Measurements from ENCODE around the gene PGAP6. TPM values are rescaled to one million over a fixed set of nuclear protein-coding genes. Genes with fewer than 3 reads are reported as not detected.

PGAP6 gene
- total and polyA plus RNA-seq, 9 of the 15 experiments (the other 6 are each of a cell fraction or from before 2014, with no cell fraction given) = 0.45 to 50.2 (median 39.3) TPM

DNA sequence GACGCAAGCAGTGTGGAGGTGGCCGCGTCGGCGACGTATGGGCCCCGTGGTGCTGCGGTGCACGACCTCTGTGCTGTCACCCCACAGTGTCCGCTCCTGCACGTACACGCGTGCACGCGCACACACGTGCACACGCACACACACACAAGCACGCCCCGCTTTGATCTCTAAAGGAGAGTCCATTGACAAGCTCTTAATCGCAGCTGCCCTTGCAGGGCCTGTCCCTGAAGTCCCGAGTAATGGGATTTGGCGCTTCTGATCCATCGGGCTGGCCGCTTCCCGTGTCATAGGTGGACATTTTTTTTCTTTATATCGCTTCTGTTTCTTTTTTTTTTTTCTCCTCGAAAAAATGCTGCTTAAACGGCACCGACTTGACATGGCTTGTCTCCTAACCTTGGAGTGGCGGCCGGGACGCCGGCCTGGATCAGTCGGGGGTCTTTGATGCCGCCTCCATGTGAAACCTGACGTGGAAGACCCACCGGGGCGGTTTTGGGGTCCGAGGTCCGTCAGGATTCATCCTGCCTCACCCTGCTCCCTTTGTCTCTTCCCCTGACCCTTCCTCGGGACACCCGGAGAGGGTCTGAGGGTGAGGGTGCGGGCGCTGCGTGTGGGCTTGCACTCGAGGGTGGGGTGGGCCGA is 21.0 kb downstream of the PGAP6 start:
- ATAC-seq = no peak
- no peak overlapping the region for H3K27ac ChIP-seq (ENCODE audit: extremely low read depth, low read depth, low read length)
- H3K27me3 ChIP-seq (ENCODE audit: control insufficient read depth in 2 of 2, insufficient read depth in 2 of 2, low read length in 2 of 2) = no peaks in the 10 kb centered on the region
- no peaks in the 10 kb centered on the region for H4K20me1 ChIP-seq (replicated peaks; ENCODE audit: control insufficient read depth, insufficient read depth, low read length)
- no peak overlapping the region for H2AFZ ChIP-seq (ENCODE audit: low read depth, low read length)
- ChIA-PET POLR2A (interaction anchor here (0.7 kb wide), 1 partner anchor 10 kb away, joined by 4 read pairs; no protein-coding TSS in a partner anchor), CTCF (ENCODE audit: low intra/inter-chr PET ratio) (no interaction called here)
- H3K4me3 ChIP-seq = no peak overlapping the region
- DNase-seq (ENCODE audit: extremely low read depth in 1 of 4, low spot score in 3 of 4) = no peak
- peaks cover 6 to 66% of the 10 kb centered on the region in 2 experiments; a peak in 4 of 5 replicates for H3K4me1 ChIP-seq (replicated peaks in 1 of 2; ENCODE audit: control insufficient read depth in 2 of 2, insufficient read depth in 2 of 2, low read length in 2 of 2)
- BruUV-seq (replicated peaks) = no TSS peak
- WGBS (ENCODE audit: insufficient coverage, low coverage, missing lambda C conversion rate) = 74% methylated on average over 39 of the region's 47 CpGs
- peaks cover 4% of the 10 kb centered on the region for H3K9me1 ChIP-seq (ENCODE audit: control insufficient read depth, insufficient read depth, low read length)
- no peaks in the 10 kb centered on the region for H3K79me2 ChIP-seq (ENCODE audit: control insufficient read depth, insufficient read depth, low read length)
- intact Hi-C loops (cut with micrococcal nuclease) (no loop called here), in situ Hi-C loops (cut with MboI) (no loop called here)
- H3K4me2 ChIP-seq (ENCODE audit: insufficient read depth, low read length) = no peak overlapping the region
- no peak for FAIRE-seq
- peak overlapping the region in 1 of 2 experiments; percentile 35; a peak in 1 of 4 replicates for H3K9ac ChIP-seq (ENCODE audit: insufficient read depth in 1 of 2, low read depth in 2 of 2, low read length in 2 of 2)
- no peaks in the 10 kb centered on the region; the same call in 2 of the 3 replicates for H3K36me3 ChIP-seq (ENCODE audit: control insufficient read depth, insufficient read depth, low read length)
- TF ChIP-seq ARHGAP35 (IDR thresholded peaks at IDR 0.05; ENCODE audit: partially characterized antibody) (no peak), NR2F6 (CRISPR knock-in tag; IDR thresholded peaks at IDR 0.05) (no peak), RFX7 (CRISPR knock-in tag; IDR thresholded peaks at IDR 0.05) (no peak), CREM (IDR thresholded peaks at IDR 0.05; ENCODE audit: low read depth) (no peak), EP400 (IDR thresholded peaks at IDR 0.05) (no peak), CAMTA2 (CRISPR knock-in tag; conservative IDR thresholded peaks at IDR 0.05) (no peak), CBX3 (IDR thresholded peaks at IDR 0.05; ENCODE audit: borderline replicate concordance in 1 of 2, low read length in 2 of 2) (no peak), STAT5A (IDR thresholded peaks at IDR 0.05; ENCODE audit: borderline replicate concordance, low read length) (no peak), RBM14 (IDR thresholded peaks at IDR 0.05; ENCODE audit: borderline replicate concordance, insufficient read depth, low read depth, low read length) (no peak), HMGN3 (IDR thresholded peaks at IDR 0.05; ENCODE audit: borderline replicate concordance, extremely low read depth, insufficient read length, low read depth, low read length) (no peak), SMAD1 (IDR thresholded peaks at IDR 0.05; ENCODE audit: low read depth, low read length, partially characterized antibody) (no peak), GABPB2 (CRISPR knock-in tag; conservative IDR thresholded peaks at IDR 0.05) (no peak), HMG20B (CRISPR knock-in tag; IDR thresholded peaks at IDR 0.05) (no peak)
- TF ChIP-seq, protein P1, sequence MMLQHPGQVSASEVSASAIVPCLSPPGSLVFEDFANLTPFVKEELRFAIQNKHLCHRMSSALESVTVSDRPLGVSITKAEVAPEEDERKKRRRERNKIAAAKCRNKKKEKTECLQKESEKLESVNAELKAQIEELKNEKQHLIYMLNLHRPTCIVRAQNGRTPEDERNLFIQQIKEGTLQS (IDR thresholded peaks at IDR 0.05) = no peak
- TF ChIP-seq, protein P1 (CRISPR knock-in tag; conservative IDR thresholded peaks at IDR 0.05) = no peak
- TF ChIP-seq, protein P2, sequence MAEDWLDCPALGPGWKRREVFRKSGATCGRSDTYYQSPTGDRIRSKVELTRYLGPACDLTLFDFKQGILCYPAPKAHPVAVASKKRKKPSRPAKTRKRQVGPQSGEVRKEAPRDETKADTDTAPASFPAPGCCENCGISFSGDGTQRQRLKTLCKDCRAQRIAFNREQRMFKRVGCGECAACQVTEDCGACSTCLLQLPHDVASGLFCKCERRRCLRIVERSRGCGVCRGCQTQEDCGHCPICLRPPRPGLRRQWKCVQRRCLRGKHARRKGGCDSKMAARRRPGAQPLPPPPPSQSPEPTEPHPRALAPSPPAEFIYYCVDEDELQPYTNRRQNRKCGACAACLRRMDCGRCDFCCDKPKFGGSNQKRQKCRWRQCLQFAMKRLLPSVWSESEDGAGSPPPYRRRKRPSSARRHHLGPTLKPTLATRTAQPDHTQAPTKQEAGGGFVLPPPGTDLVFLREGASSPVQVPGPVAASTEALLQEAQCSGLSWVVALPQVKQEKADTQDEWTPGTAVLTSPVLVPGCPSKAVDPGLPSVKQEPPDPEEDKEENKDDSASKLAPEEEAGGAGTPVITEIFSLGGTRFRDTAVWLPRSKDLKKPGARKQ (CRISPR knock-in tag; IDR thresholded peaks at IDR 0.05) = no peak
- no peaks in the 10 kb centered on the region for H3K9me3 ChIP-seq (replicated peaks; ENCODE audit: control insufficient read depth, insufficient read depth, low read depth, low read length)

Data from K562 (cell line).